Measurements from ENCODE around the gene CAMKK2.

DNA sequence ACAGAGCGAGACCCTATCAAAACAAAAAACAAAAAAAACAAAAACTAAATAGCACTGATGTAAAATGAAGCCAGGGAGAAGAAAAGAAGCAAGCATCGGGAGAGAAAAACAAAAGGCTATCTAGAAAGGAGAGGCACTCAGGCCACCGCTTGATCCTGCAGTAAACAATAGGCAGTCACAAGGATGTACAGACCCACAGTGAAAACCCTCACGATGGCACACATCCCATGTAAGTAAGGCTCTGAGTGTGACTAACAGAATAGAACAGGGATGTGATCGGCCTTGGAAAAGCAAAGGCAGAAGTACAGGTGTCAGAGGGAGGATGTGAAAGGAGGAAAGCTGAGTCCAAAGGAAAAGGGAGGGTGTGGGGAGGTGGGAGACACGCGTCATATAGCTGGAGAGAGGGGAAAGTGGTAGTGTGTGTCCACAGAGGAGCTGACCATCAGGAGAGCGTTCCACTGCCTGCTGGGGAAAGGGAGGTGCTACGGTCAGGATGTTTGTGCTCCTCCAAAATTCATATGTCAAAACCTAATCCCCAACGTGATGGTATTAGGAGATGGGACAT lies 31.5 kb downstream of the CAMKK2 start:
- TF ChIP-seq, protein P1, sequence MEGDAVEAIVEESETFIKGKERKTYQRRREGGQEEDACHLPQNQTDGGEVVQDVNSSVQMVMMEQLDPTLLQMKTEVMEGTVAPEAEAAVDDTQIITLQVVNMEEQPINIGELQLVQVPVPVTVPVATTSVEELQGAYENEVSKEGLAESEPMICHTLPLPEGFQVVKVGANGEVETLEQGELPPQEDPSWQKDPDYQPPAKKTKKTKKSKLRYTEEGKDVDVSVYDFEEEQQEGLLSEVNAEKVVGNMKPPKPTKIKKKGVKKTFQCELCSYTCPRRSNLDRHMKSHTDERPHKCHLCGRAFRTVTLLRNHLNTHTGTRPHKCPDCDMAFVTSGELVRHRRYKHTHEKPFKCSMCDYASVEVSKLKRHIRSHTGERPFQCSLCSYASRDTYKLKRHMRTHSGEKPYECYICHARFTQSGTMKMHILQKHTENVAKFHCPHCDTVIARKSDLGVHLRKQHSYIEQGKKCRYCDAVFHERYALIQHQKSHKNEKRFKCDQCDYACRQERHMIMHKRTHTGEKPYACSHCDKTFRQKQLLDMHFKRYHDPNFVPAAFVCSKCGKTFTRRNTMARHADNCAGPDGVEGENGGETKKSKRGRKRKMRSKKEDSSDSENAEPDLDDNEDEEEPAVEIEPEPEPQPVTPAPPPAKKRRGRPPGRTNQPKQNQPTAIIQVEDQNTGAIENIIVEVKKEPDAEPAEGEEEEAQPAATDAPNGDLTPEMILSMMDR (IDR thresholded peaks at IDR 0.05; ENCODE audit: low read depth, low read length): no peak
- TF ChIP-seq EZH2phosphoT487 (IDR thresholded peaks at IDR 0.05; ENCODE audit: low read depth): no peak

All from OCI-LY3 (cell line).